Natural killer cell (primary cell): ENCODE measurements around the gene GADL1. TPM values are rescaled to one million over a fixed set of nuclear protein-coding genes. Genes with fewer than 3 reads are reported as not detected.

Source experiments
- ATAC-seq, 3 donors: fragments of 150-1000 bp in 2 of 3; fragments of 200-7000 bp in 1 of 3; cut with Tn5 transposase; 1 replicate in 1 of 3; 2 replicates in 2 of 3; pipeline ENCODE4 v1.10.0; 2021; ENCODE audit warnings: mild to moderate bottlenecking in 2 of 3, moderate library complexity in 2 of 3
- DNase-seq, 2 donors: peaks; one replicate each; pipeline versions ENCODE4 v3.0.0 to v3.0.0-alpha.2; 2013 to 2021; ENCODE audit warnings: mixed read lengths in 1 of 2
- H3K27ac ChIP-seq: one replicate; pipeline ENCODE4 v1.5.1; 2013; ENCODE audit warnings: mild to moderate bottlenecking, low read length
- H3K27me3 ChIP-seq: one replicate; pipeline ENCODE4 v1.6.1; 2013; ENCODE audit warnings: low read length; ENCODE audit not compliant: control insufficient read depth, insufficient read depth
- H3K36me3 ChIP-seq: one replicate; pipeline ENCODE4 v1.6.1; 2013; ENCODE audit warnings: low read length; ENCODE audit not compliant: control insufficient read depth, insufficient read depth
- H3K4me1 ChIP-seq: one replicate; pipeline ENCODE4 v1.6.1; 2013; ENCODE audit warnings: low read length; ENCODE audit not compliant: control insufficient read depth, insufficient read depth
- H3K4me3 ChIP-seq: one replicate; pipeline ENCODE4 v1.5.1; 2013; ENCODE audit warnings: low read length
- H3K9me3 ChIP-seq: one replicate; pipeline ENCODE4 v1.6.1; 2013; ENCODE audit warnings: low read length; ENCODE audit not compliant: control insufficient read depth, insufficient read depth
- H3K27ac Mint-ChIP-seq, 2 donors: one replicate each; pipeline ENCODE4 v1.8.0; 2022; ENCODE audit warnings: mild to moderate bottlenecking in 2 of 2, mixed read lengths in 2 of 2, moderate library complexity in 1 of 2
- H3K27me3 Mint-ChIP-seq, 2 donors: one replicate each; pipeline ENCODE4 v1.8.0; 2022; ENCODE audit warnings: low read depth in 2 of 2, mixed read lengths in 2 of 2
- H3K36me3 Mint-ChIP-seq: one replicate; pipeline ENCODE4 v1.8.0; 2022; ENCODE audit warnings: mixed read lengths
- H3K4me1 Mint-ChIP-seq, 2 donors: one replicate each; pipeline ENCODE4 v1.8.0; 2022; ENCODE audit warnings: mixed read lengths in 2 of 2
- H3K4me3 Mint-ChIP-seq: one replicate; pipeline ENCODE4 v1.8.0; 2022; ENCODE audit warnings: mild to moderate bottlenecking, moderate library complexity, mixed read lengths
- H3K9me3 Mint-ChIP-seq, 2 donors: one replicate each; pipeline ENCODE4 v1.8.0; 2022; ENCODE audit warnings: mixed read lengths in 2 of 2
- CTCF ChIP-seq: fragments of 200-600 bp; IDR thresholded peaks from one replicate; pipeline ENCODE4 v1.8.0; 2022; ENCODE audit warnings: antibody characterized with exemption
- WGBS: methylation state at CpG from one replicate; pipeline ENCODE4 v1.1.7; 2013; ENCODE audit warnings: missing lambda C conversion rate; ENCODE audit not compliant: insufficient coverage; 5-methylcytosine and 5-hydroxymethylcytosine counted together
- intact Hi-C: fragments of 100-400 bp; cut with micrococcal nuclease; formaldehyde crosslinking; loops from one replicate; pipeline ENCODE4 v1.14.2; 2022
- total RNA-seq, 4 donors: library from RNA; stranded (reverse); fragments of 120-200 nt in 1 of 4; gene quantifications; one replicate each; pipeline versions ENCODE4 v1.2.3 to v1.2.4, GENCODE V29; 2013 to 2022

GADL1 gene
- total RNA-seq, 3 donors from 2014 or later (not counting 1 experiment from before 2014, with no cell fraction given): not detected

GRCh38 chr3:30754426-30754825 is 140.0 kb downstream of the GADL1 start:
- 88% methylated on average over 4 of the region's 4 CpGs for WGBS
- Mint-ChIP-seq H3K27me3 (peaks cover 0 to 2% of the 10 kb centered on the region in 2 donors), H3K27ac (no peak overlapping the region), H3K36me3 (no peaks in the 10 kb centered on the region), H3K4me3 (no peak overlapping the region), H3K4me1 (no peaks in the 10 kb centered on the region), H3K9me3 (no peaks in the 10 kb centered on the region)
- no peaks in the 10 kb centered on the region for H3K4me1 ChIP-seq
- H3K9me3 ChIP-seq: no peaks in the 10 kb centered on the region
- no peak overlapping the region for H3K27ac ChIP-seq
- DNase-seq (no peak), ATAC-seq (no peak)
- intact Hi-C loops: loop anchor here (10.0 kb wide), 1 partner anchor 640 kb away; no protein-coding TSS in a partner anchor
- H3K4me3 ChIP-seq: no peak overlapping the region
- H3K27me3 ChIP-seq: no peaks in the 10 kb centered on the region
- no peak for TF ChIP-seq CTCF
- H3K36me3 ChIP-seq: no peaks in the 10 kb centered on the region

GRCh38 chr3:30753766-30754165 is 140.7 kb downstream of the GADL1 start:
- H3K4me1 ChIP-seq: no peaks in the 10 kb centered on the region
- ATAC-seq: no peak
- H3K27ac ChIP-seq: no peak overlapping the region
- H3K9me3 ChIP-seq: no peaks in the 10 kb centered on the region
- Mint-ChIP-seq H3K4me3 (no peak overlapping the region), H3K27me3 (peaks cover 0 to 2% of the 10 kb centered on the region in 2 donors), H3K36me3 (no peaks in the 10 kb centered on the region), H3K9me3 (no peaks in the 10 kb centered on the region), H3K4me1 (no peaks in the 10 kb centered on the region), H3K27ac (no peak overlapping the region)
- H3K36me3 ChIP-seq: no peaks in the 10 kb centered on the region
- WGBS: 85% methylated on average over 2 of the region's 3 CpGs
- no peak for TF ChIP-seq CTCF
- no peak overlapping the region for H3K4me3 ChIP-seq
- no peak for DNase-seq
- intact Hi-C loops: loop anchor here (10.0 kb wide), 1 partner anchor 639 kb away; no protein-coding TSS in a partner anchor
- H3K27me3 ChIP-seq: no peaks in the 10 kb centered on the region

- H3K9me3 Mint-ChIP-seq: no peaks in the 10 kb centered on the region
- intact Hi-C loops: loop anchor here (10.0 kb wide), 1 partner anchor 638 kb away; no protein-coding TSS in a partner anchor
- TF ChIP-seq CTCF: no peak
- Histone ChIP-seq H3K27me3 (no peaks in the 10 kb centered on the region), H3K27ac (no peak overlapping the region), H3K4me3 (no peak overlapping the region), H3K36me3 (no peaks in the 10 kb centered on the region), H3K4me1 (no peaks in the 10 kb centered on the region), H3K9me3 (no peaks in the 10 kb centered on the region)
- ATAC-seq (no peak), DNase-seq (no peak)
- no peak overlapping the region for H3K4me3 Mint-ChIP-seq
- WGBS: 70% methylated on average over 2 of the region's 4 CpGs
- H3K27me3 Mint-ChIP-seq: no peaks in the 10 kb centered on the region
- H3K4me1 Mint-ChIP-seq: no peaks in the 10 kb centered on the region
- no peak overlapping the region for H3K27ac Mint-ChIP-seq
- no peaks in the 10 kb centered on the region for H3K36me3 Mint-ChIP-seq
Observed at GRCh38 chr3:30752970-30753369, 141.5 kb downstream of the GADL1 start.

GRCh38 chr3:30752491-30752890 is 142.0 kb downstream of the GADL1 start:
- DNase-seq: no peak
- Mint-ChIP-seq H3K4me3 (no peak overlapping the region), H3K4me1 (no peaks in the 10 kb centered on the region), H3K27ac (no peak overlapping the region), H3K36me3 (no peaks in the 10 kb centered on the region), H3K9me3 (no peaks in the 10 kb centered on the region), H3K27me3 (no peaks in the 10 kb centered on the region)
- Histone ChIP-seq H3K27me3 (no peaks in the 10 kb centered on the region), H3K36me3 (no peaks in the 10 kb centered on the region), H3K27ac (no peak overlapping the region), H3K9me3 (no peaks in the 10 kb centered on the region), H3K4me1 (no peaks in the 10 kb centered on the region), H3K4me3 (no peak overlapping the region)
- no peak for ATAC-seq
- intact Hi-C loops: loop anchor here (10.0 kb wide), 1 partner anchor 638 kb away; no protein-coding TSS in a partner anchor
- WGBS: 97% methylated on average over 3 of the region's 5 CpGs
- no peak for TF ChIP-seq CTCF
